Brain microvascular endothelial cell (primary cell): Measurements from ENCODE around the gene EIF1.

ENCODE experiments used
- DNase-seq: peaks from one replicate; pipeline ENCODE4 v3.0.0-alpha.2; 2020
- H3K27ac ChIP-seq: fragments of 250-450 bp; sonication (Bioruptor Pico); 2 replicates; pipeline ENCODE4 v1.5.1; 2020; ENCODE audit warnings: mild to moderate bottlenecking, moderate library complexity
- H3K27me3 ChIP-seq: fragments of 250-450 bp; sonication (Bioruptor Pico); replicated peaks from 2 replicates; pipeline ENCODE4 v1.5.1; 2020; ENCODE audit warnings: mild to moderate bottlenecking
- H3K36me3 ChIP-seq: fragments of 250-450 bp; sonication (Bioruptor Pico); replicated peaks from 2 replicates; pipeline ENCODE4 v1.5.1; 2020; ENCODE audit warnings: mild to moderate bottlenecking
- H3K4me3 ChIP-seq: 2 replicates; pipeline ENCODE4 v1.5.1; 2011; ENCODE audit warnings: low read depth, mild to moderate bottlenecking, control low read depth, low read length, moderate library complexity
- in situ Hi-C: cut with HindIII; loops from 2 replicates; pipeline ENCODE4 v1.10.0; 2017; ENCODE audit warnings: low sequenced_read_pairs, low pct_ligation_motif_present
- TF ChIP-seq, protein P1 (sequence below): IDR thresholded peaks from 2 replicates; pipeline ENCODE4 v1.5.1; 2011; ENCODE audit warnings: low read depth, mild to moderate bottlenecking, moderate library complexity, low read length, control low read depth, inconsistent platforms; ENCODE audit errors: missing control alignments

The EIF1 gene

GRCh38 chr17:41722231-41722630, 33.5 kb downstream of the EIF1 start:
- DNase-seq = no peak
- no peaks in the 10 kb centered on the region for H3K36me3 ChIP-seq
- H3K27ac ChIP-seq = no peak overlapping the region
- no peaks in the 10 kb centered on the region for H3K27me3 ChIP-seq
- in situ Hi-C loops = no loop called here
- TF ChIP-seq, protein P1, sequence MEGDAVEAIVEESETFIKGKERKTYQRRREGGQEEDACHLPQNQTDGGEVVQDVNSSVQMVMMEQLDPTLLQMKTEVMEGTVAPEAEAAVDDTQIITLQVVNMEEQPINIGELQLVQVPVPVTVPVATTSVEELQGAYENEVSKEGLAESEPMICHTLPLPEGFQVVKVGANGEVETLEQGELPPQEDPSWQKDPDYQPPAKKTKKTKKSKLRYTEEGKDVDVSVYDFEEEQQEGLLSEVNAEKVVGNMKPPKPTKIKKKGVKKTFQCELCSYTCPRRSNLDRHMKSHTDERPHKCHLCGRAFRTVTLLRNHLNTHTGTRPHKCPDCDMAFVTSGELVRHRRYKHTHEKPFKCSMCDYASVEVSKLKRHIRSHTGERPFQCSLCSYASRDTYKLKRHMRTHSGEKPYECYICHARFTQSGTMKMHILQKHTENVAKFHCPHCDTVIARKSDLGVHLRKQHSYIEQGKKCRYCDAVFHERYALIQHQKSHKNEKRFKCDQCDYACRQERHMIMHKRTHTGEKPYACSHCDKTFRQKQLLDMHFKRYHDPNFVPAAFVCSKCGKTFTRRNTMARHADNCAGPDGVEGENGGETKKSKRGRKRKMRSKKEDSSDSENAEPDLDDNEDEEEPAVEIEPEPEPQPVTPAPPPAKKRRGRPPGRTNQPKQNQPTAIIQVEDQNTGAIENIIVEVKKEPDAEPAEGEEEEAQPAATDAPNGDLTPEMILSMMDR = no peak
- H3K4me3 ChIP-seq = no peak overlapping the region

DNA sequence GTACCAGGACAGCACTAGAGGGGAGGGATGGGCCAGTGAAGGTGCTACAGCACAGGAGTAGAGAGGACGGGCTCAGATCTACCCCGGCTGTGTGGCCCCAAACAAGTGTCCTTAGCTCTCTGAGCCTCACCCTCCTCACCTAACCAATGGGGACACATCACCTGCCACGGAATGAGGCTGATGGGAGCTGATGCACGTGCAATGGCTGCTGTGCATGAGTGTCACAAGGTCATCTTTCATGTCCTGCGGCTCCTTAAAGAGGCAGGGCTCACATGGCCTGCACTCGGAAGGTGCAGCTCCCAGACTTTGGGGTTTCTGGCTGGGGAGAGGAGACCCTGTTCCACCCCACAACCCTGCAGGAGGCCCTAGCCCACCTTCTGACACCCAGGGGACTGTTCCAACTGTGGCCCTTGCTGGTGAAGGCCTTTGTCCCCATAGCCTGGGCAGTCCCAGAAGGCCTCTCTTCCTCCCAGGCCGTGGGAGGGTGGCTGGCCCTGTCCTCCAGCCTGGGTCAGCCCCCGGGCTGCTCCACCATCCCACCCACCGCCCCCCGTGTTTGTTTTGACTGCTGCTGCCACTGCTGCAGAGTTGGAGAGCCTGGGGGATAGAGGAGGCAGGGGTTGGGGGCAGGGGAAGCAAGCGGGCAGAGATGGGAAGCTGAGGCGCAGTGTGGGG, 35.3 kb downstream of the EIF1 start:
- Histone ChIP-seq H3K4me3 (no peak overlapping the region), H3K36me3 (no peaks in the 10 kb centered on the region), H3K27ac (no peak overlapping the region), H3K27me3 (no peaks in the 10 kb centered on the region)
- TF ChIP-seq, protein P1 = no peak
- no peak for DNase-seq
- in situ Hi-C loops = no loop called here

GRCh38 chr17:41724476-41725050, 35.9 kb downstream of the EIF1 start:
- no peak for DNase-seq
- Histone ChIP-seq H3K27ac (no peak overlapping the region), H3K4me3 (no peak overlapping the region), H3K36me3 (no peaks in the 10 kb centered on the region), H3K27me3 (no peaks in the 10 kb centered on the region)
- in situ Hi-C loops = no loop called here
- TF ChIP-seq, protein P1 = no peak

GRCh38 chr17:41725134-41725533, 36.4 kb downstream of the EIF1 start:
- no peak overlapping the region for H3K27ac ChIP-seq
- no peak overlapping the region for H3K4me3 ChIP-seq
- H3K36me3 ChIP-seq = no peaks in the 10 kb centered on the region
- in situ Hi-C loops = no loop called here
- TF ChIP-seq, protein P1 = peak; percentile 7
- no peak for DNase-seq
- peaks cover under 1% of the 10 kb centered on the region for H3K27me3 ChIP-seq

DNA sequence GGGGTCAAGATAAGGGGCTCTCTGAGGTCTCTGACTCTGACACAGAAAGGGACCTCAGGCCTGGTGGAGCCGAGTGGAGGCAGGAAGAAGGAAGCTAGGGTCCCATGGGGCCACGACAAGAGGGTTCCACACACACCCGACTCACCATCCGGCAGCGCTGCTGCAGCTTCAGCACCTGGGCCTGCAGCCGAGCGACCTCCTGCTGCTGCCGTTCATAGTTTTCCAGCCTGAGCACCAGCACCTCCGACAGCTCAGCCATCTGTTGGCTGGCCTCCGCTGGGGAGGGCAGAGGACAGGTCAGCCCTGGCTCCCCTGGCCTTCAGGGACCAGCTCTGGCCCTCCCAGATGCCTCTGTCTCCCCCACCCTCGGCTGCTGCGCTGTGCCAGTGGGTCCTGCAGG, 39.4 kb downstream of the EIF1 start:
- Histone ChIP-seq H3K4me3 (no peak overlapping the region), H3K27ac (no peak overlapping the region), H3K27me3 (peaks cover 21% of the 10 kb centered on the region), H3K36me3 (no peaks in the 10 kb centered on the region)
- TF ChIP-seq, protein P1 = no peak
- DNase-seq = no peak
- in situ Hi-C loops = no loop called here

DNA sequence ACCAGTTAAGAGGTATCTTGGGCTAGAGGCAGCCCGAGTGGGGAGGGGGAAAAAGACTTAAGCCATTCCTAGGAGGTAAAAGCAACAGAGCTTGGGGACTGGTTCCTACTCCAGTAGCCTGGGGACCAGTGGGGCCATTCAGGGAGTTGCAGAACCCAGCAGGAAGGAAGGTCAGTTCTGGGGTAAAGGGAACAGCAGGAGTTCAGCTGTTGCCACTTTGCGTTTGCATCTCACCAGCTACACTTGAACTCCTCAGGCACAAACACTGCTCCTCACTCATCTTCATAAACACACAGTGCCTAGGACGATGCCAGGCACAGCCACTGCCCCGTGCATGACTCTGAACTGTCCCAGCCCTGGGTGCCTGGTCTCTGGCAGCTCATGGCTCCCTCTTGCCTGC, 41.8 kb downstream of the EIF1 start:
- peaks cover 41% of the 10 kb centered on the region for H3K27me3 ChIP-seq
- TF ChIP-seq, protein P1 = no peak
- in situ Hi-C loops = no loop called here

More for the DNA sequence above, 41.8 kb downstream of the EIF1 start:
- DNase-seq = no peak
- no peak overlapping the region for H3K4me3 ChIP-seq
- no peak overlapping the region for H3K27ac ChIP-seq
- H3K36me3 ChIP-seq = no peaks in the 10 kb centered on the region
